Osteoblast (primary cell): ENCODE results near the gene PTPRE. TPM values are rescaled to one million over a fixed set of nuclear protein-coding genes. Genes with fewer than 3 reads are reported as not detected.

Source experiments
- DNase-seq: peaks from one replicate; pipeline ENCODE4 v3.0.0; 2011; ENCODE audit warnings: low spot score, mixed read lengths; ENCODE audit not compliant: insufficient read length; ENCODE audit errors: missing footprints
- H2AFZ ChIP-seq: 2 replicates; pipeline ENCODE4 v1.6.0; 2011; ENCODE audit warnings: mild to moderate bottlenecking, low read length
- H3K27ac ChIP-seq: 2 replicates; pipeline ENCODE4 v1.5.1; 2011; ENCODE audit warnings: mild to moderate bottlenecking, low read depth, low read length, moderate library complexity
- H3K27me3 ChIP-seq: 2 replicates; pipeline ENCODE4 v1.6.0; 2012; ENCODE audit warnings: mild to moderate bottlenecking, control low read depth, inconsistent platforms, low read length, moderate library complexity; ENCODE audit not compliant: insufficient read depth
- H3K36me3 ChIP-seq: 2 replicates; pipeline ENCODE4 v1.5.1; 2011; ENCODE audit warnings: mild to moderate bottlenecking, low read length, control low read depth, moderate library complexity; ENCODE audit not compliant: insufficient read depth
- H3K4me1 ChIP-seq: 2 replicates; pipeline ENCODE4 v1.5.1; 2011; ENCODE audit warnings: mild to moderate bottlenecking, low read length, control low read depth, moderate library complexity; ENCODE audit not compliant: insufficient read depth
- H3K4me2 ChIP-seq: 2 replicates; pipeline ENCODE4 v1.6.0; 2011; ENCODE audit warnings: mild to moderate bottlenecking, low read length; ENCODE audit not compliant: insufficient read depth
- H3K4me3 ChIP-seq: fragments of 200-600 bp; sonication (generic); 3 replicates; pipeline ENCODE4 v1.5.1; 2012; ENCODE audit warnings: mild to moderate bottlenecking, low read length, inconsistent platforms; ENCODE audit not compliant: insufficient read depth
- H3K79me2 ChIP-seq: 2 replicates; pipeline ENCODE4 v1.6.0; 2012; ENCODE audit warnings: mild to moderate bottlenecking, low read length, control low read depth, inconsistent platforms; ENCODE audit not compliant: insufficient read depth
- H3K9me3 ChIP-seq: 2 replicates; pipeline ENCODE4 v1.5.1; 2011; ENCODE audit warnings: low read depth, low read length, control low read depth
- H4K20me1 ChIP-seq: 2 replicates; pipeline ENCODE4 v1.6.0; 2012; ENCODE audit warnings: mild to moderate bottlenecking, low read length, control low read depth; ENCODE audit not compliant: insufficient read depth
- total RNA-seq: library from RNA; depleted of rRNA; stranded (reverse); fragments of >200 nt; gene quantifications from 2 replicates; pipeline ENCODE4 v1.2.3, GENCODE V29; 2012
- TF ChIP-seq, protein P1 (sequence below): IDR thresholded peaks from 2 replicates; pipeline ENCODE4 v1.5.1; 2011; ENCODE audit warnings: mild to moderate bottlenecking, low read depth, low read length, moderate library complexity; ENCODE audit errors: extremely low read depth

PTPRE gene
- total RNA-seq, 1 donor = 9.0 TPM

DNA sequence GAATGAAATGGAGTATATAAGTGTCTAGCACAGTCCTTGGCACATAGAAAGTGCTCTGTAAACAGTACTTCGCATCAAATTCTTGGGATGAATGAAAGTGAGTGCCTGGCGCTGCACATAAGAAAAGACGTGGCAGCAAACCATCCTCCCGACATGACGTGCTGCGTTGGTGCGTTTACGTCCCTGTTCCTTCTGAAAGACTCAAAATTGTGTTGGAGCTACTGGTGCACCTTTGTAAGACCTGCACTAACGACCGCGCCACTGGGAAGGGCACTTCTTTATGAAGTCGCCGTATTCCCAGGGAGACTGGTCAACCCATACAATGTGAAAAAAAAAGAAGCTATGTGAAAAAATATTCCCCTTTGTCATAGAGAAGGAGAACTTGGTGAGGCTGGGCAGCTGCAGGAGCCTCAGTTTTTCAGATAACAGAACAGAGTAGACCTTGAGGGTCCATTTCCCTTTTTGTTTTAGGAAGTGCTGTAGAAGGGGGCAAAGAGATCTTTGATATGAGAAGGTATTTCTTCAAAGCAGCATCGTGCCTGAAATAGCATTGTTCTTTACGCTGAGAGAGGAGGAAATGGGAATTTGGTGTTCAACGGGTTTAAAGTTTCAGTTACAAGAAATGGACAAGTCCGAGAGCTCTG is 91.7 kb downstream of the PTPRE start:
- Histone ChIP-seq H3K9me3 (no peaks in the 10 kb centered on the region), H3K27me3 (no peaks in the 10 kb centered on the region), H3K4me2 (no peak overlapping the region), H3K79me2 (no peaks in the 10 kb centered on the region), H3K27ac (no peak overlapping the region), H3K4me1 (peaks cover 5% of the 10 kb centered on the region), H2AFZ (no peak overlapping the region), H3K36me3 (no peaks in the 10 kb centered on the region), H4K20me1 (no peaks in the 10 kb centered on the region), H3K4me3 (no peak overlapping the region)
- DNase-seq = no peak
- TF ChIP-seq, protein P1, sequence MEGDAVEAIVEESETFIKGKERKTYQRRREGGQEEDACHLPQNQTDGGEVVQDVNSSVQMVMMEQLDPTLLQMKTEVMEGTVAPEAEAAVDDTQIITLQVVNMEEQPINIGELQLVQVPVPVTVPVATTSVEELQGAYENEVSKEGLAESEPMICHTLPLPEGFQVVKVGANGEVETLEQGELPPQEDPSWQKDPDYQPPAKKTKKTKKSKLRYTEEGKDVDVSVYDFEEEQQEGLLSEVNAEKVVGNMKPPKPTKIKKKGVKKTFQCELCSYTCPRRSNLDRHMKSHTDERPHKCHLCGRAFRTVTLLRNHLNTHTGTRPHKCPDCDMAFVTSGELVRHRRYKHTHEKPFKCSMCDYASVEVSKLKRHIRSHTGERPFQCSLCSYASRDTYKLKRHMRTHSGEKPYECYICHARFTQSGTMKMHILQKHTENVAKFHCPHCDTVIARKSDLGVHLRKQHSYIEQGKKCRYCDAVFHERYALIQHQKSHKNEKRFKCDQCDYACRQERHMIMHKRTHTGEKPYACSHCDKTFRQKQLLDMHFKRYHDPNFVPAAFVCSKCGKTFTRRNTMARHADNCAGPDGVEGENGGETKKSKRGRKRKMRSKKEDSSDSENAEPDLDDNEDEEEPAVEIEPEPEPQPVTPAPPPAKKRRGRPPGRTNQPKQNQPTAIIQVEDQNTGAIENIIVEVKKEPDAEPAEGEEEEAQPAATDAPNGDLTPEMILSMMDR = no peak

DNA sequence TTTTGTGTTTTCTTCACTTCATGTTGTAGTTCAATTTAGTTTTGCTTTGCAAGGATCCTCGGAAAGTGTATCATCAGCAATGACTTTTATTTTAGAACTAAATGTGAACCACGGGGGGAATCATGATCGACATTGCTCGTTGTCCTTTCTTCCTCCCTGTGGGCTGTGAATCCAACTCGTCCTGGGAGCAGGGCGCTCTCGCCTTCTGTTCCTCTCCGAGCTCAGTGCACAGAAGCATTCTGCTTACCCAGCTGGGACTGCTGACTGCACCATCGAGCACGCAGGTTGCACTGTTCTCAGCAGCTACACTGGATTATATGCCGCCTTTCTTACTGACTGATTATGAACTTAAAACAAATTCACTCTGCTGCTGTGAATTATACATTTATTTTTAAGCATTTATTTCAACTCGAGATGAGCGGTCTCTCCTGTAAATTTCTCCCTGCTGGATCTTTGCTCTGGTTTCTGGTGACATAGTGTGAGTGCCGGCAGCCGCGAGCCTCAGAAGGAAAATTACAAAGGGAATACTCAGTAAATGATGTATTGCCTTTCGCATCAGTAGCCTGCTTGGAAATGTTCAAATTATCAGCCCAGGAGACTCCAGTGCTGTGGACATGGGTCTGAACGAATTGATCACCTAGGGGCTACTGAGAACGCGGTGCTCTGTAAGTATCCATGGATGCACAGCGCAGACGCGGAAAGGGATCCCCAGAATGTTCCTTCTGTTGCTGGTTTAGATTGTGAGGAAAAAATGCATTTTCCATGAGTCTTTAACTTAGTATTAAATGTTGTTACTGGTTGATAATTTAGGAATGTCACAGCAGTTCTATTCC is 92.6 kb downstream of the PTPRE start:
- no peaks in the 10 kb centered on the region for H3K36me3 ChIP-seq
- DNase-seq = no peak
- H4K20me1 ChIP-seq = no peaks in the 10 kb centered on the region
- H3K4me3 ChIP-seq = no peak overlapping the region
- H3K79me2 ChIP-seq = no peaks in the 10 kb centered on the region
- H3K27me3 ChIP-seq = no peaks in the 10 kb centered on the region
- H3K9me3 ChIP-seq = no peaks in the 10 kb centered on the region
- no peak overlapping the region for H2AFZ ChIP-seq
- peaks cover 5% of the 10 kb centered on the region for H3K4me1 ChIP-seq
- no peak overlapping the region for H3K27ac ChIP-seq
- no peak overlapping the region for H3K4me2 ChIP-seq
- TF ChIP-seq, protein P1 = no peak

GRCh38 chr10:128000471-128001362 is 93.8 kb downstream of the PTPRE start:
- Histone ChIP-seq H2AFZ (no peak overlapping the region), H3K36me3 (no peaks in the 10 kb centered on the region), H3K4me3 (no peak overlapping the region), H3K27ac (no peak overlapping the region), H3K4me2 (no peak overlapping the region), H3K4me1 (peaks cover 5% of the 10 kb centered on the region), H3K27me3 (no peaks in the 10 kb centered on the region), H3K79me2 (no peaks in the 10 kb centered on the region), H3K9me3 (no peaks in the 10 kb centered on the region), H4K20me1 (no peaks in the 10 kb centered on the region)
- TF ChIP-seq, protein P1 = no peak
- DNase-seq = no peak

- Histone ChIP-seq H3K4me2 (no peak overlapping the region), H3K4me3 (no peak overlapping the region), H4K20me1 (no peaks in the 10 kb centered on the region), H3K27me3 (no peaks in the 10 kb centered on the region), H3K36me3 (no peaks in the 10 kb centered on the region), H3K9me3 (no peaks in the 10 kb centered on the region), H3K4me1 (peaks cover 5% of the 10 kb centered on the region), H3K79me2 (no peaks in the 10 kb centered on the region), H2AFZ (no peak overlapping the region), H3K27ac (no peak overlapping the region)
- TF ChIP-seq, protein P1 = no peak
- DNase-seq = no peak
Measured at GRCh38 chr10:128001363-128001745, 94.5 kb downstream of the PTPRE start.
